Measurements from ENCODE around the gene LRRC43. TPM values are rescaled to one million over a fixed set of nuclear protein-coding genes. Genes with fewer than 3 reads are reported as not detected.

Gene LRRC43
- polyA plus RNA-seq, 1 donor from 2014 or later, result 4.8 TPM

DNA sequence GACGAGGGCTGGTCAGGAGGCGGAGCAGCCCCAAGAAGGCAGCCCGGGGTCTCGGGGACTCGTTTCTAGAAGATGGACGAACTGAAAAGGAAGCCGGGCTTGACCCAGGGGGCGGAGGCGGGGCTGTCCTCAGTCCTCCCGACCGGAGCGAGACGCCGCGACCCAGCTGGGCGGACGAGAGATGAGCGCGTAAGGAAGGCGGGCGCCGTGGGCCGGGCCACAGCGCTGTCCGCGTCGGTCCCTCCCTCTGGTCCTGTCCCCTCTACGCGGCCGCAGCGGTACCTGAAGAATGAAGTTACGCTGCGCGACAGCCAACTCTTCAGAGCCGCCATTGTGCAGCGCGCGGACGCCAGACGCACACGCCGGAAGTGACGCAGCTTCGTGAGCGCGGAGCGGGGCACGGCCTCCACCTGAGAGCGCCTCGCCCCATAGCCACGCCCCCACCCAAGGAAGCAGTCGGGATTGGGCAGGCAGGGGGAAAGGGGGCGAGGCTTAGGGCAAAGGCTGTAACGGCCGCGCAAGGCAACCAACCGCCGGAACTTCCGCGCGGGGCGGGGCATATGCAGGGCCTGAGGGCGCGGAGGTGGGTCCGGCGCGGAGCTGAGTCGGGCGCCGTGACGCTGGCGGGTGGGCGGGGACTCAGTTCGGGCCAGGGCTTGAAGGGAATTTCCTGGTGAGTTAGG is 42.9 kb downstream of the LRRC43 start, which contains the start of gene DIABLO:
Gene DIABLO (minus strand): TSS at position 370 of the 683 bp plus-strand sequence. CDS start 38 bp downstream, at position 332.
- Histone ChIP-seq H2AFZ (ENCODE audit: low read depth, low read length) (peak within 1 kb of the TSS; percentile 67), H3F3A (ENCODE audit: insufficient read depth, low read length, poor library complexity, severe bottlenecking) (no peaks in the 10 kb centered on the region), H3K36me3 (ENCODE audit: insufficient read depth, low read length) (no peaks in the 10 kb centered on the region), H4K20me1 (ENCODE audit: insufficient read depth) (no peaks in the 10 kb centered on the region), H3K9me2 (ENCODE audit: insufficient read depth, low read length) (no peaks in the 10 kb centered on the region), H3K4me2 (ENCODE audit: low read length) (peak within 1 kb of the TSS; percentile 86), H3K4me3 (ENCODE audit: low read length) (peak within 1 kb of the TSS; percentile 83), H3K79me2 (replicated peaks; ENCODE audit: insufficient read depth, low read length) (peaks cover 26% of the 10 kb centered on the region), H3K27me3 (ENCODE audit: insufficient read depth, low read depth, low read length) (no peaks in the 10 kb centered on the region), H3K9ac (ENCODE audit: low read length) (peak within 1 kb of the TSS; percentile 92), H3K9me3 (ENCODE audit: low read length) (no peaks in the 10 kb centered on the region), H3K27ac (ENCODE audit: low read length) (peak within 1 kb of the TSS; percentile 93)
- TF ChIP-seq EZH2 (IDR thresholded peaks at IDR 0.05; ENCODE audit: borderline replicate concordance, insufficient read depth, low read length, poor library complexity, severe bottlenecking) (no peak), RAD21 (conservative IDR thresholded peaks at IDR 0.05) (peak; percentile 24), EP300 (conservative IDR thresholded peaks at IDR 0.05; ENCODE audit: poor library complexity, severe bottlenecking) (peak; percentile 79), POLR2AphosphoS5 (IDR thresholded peaks at IDR 0.05) (peak; percentile 99), MXI1 (conservative IDR thresholded peaks at IDR 0.05; ENCODE audit: poor library complexity, severe bottlenecking) (peak; percentile 50), SMC3 (conservative IDR thresholded peaks at IDR 0.05; ENCODE audit: poor library complexity) (peak; percentile 48), TAF1 (IDR thresholded peaks at IDR 0.05; ENCODE audit: low read depth) (peak; percentile 83)
- TF ChIP-seq, protein P1, sequence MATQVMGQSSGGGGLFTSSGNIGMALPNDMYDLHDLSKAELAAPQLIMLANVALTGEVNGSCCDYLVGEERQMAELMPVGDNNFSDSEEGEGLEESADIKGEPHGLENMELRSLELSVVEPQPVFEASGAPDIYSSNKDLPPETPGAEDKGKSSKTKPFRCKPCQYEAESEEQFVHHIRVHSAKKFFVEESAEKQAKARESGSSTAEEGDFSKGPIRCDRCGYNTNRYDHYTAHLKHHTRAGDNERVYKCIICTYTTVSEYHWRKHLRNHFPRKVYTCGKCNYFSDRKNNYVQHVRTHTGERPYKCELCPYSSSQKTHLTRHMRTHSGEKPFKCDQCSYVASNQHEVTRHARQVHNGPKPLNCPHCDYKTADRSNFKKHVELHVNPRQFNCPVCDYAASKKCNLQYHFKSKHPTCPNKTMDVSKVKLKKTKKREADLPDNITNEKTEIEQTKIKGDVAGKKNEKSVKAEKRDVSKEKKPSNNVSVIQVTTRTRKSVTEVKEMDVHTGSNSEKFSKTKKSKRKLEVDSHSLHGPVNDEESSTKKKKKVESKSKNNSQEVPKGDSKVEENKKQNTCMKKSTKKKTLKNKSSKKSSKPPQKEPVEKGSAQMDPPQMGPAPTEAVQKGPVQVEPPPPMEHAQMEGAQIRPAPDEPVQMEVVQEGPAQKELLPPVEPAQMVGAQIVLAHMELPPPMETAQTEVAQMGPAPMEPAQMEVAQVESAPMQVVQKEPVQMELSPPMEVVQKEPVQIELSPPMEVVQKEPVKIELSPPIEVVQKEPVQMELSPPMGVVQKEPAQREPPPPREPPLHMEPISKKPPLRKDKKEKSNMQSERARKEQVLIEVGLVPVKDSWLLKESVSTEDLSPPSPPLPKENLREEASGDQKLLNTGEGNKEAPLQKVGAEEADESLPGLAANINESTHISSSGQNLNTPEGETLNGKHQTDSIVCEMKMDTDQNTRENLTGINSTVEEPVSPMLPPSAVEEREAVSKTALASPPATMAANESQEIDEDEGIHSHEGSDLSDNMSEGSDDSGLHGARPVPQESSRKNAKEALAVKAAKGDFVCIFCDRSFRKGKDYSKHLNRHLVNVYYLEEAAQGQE (IDR thresholded peaks at IDR 0.05; ENCODE audit: borderline replicate concordance), result peak; percentile 86
- TF ChIP-seq, protein P2, sequence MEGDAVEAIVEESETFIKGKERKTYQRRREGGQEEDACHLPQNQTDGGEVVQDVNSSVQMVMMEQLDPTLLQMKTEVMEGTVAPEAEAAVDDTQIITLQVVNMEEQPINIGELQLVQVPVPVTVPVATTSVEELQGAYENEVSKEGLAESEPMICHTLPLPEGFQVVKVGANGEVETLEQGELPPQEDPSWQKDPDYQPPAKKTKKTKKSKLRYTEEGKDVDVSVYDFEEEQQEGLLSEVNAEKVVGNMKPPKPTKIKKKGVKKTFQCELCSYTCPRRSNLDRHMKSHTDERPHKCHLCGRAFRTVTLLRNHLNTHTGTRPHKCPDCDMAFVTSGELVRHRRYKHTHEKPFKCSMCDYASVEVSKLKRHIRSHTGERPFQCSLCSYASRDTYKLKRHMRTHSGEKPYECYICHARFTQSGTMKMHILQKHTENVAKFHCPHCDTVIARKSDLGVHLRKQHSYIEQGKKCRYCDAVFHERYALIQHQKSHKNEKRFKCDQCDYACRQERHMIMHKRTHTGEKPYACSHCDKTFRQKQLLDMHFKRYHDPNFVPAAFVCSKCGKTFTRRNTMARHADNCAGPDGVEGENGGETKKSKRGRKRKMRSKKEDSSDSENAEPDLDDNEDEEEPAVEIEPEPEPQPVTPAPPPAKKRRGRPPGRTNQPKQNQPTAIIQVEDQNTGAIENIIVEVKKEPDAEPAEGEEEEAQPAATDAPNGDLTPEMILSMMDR (IDR thresholded peaks at IDR 0.05; ENCODE audit: poor library complexity, severe bottlenecking), result no peak

DNA sequence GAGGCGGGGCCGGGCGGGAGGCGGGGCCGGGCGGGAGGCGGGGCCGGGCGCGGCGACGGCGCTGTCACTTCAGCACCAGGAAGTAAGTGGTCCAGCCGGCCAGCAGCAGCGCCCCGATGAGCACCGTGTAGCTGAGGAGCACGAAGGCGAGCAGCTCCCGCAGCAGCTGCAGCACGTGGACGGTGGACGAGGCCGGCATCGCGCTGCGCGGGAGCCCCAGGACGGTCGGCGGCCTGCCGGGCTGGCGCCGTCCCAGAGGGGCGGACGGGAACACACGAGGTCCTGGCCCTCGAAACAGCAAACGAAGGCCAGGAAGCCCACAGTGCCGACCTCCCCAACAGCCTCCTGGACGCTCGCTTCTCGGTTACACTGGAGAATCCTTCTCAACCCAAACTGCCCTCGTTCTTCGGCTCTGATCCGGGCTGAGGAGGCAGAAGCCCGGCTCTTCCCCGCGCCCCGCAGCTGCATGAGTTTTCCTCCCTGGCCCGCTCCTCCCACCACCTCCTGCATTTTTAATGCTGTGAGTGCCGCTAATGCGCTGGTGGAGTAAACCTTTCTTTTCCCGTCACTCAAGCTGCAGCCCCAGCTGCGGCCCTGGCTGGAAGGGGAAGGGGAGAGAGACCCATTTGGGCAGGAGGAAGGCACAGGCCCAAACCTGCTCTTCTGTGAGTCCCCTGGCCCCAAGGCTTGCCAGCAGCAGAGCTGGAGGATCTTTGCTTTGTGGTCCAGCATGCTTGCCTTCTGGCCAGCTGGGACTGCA is 43.6 kb downstream of the LRRC43 start:
- peak overlapping the region; percentile 83 for H3K4me3 ChIP-seq (ENCODE audit: low read length)
- H3K9me3 ChIP-seq (ENCODE audit: low read length), result no peaks in the 10 kb centered on the region
- H3K9me2 ChIP-seq (ENCODE audit: insufficient read depth, low read length), result no peaks in the 10 kb centered on the region
- TF ChIP-seq RAD21 (conservative IDR thresholded peaks at IDR 0.05) (peak; percentile 18), MXI1 (conservative IDR thresholded peaks at IDR 0.05; ENCODE audit: poor library complexity, severe bottlenecking) (peak; percentile 93), SMC3 (conservative IDR thresholded peaks at IDR 0.05; ENCODE audit: poor library complexity) (peak; percentile 48)
- TF ChIP-seq, protein P2 (IDR thresholded peaks at IDR 0.05; ENCODE audit: poor library complexity, severe bottlenecking), result no peak
- H3K4me2 ChIP-seq (ENCODE audit: low read length), result peak overlapping the region; percentile 86
- no peaks in the 10 kb centered on the region for H3K36me3 ChIP-seq (ENCODE audit: insufficient read depth, low read length)
- no peaks in the 10 kb centered on the region for H4K20me1 ChIP-seq (ENCODE audit: insufficient read depth)
- H3K27me3 ChIP-seq (ENCODE audit: insufficient read depth, low read depth, low read length), result no peaks in the 10 kb centered on the region
- H3F3A ChIP-seq (ENCODE audit: insufficient read depth, low read length, poor library complexity, severe bottlenecking), result no peaks in the 10 kb centered on the region
- peak overlapping the region; percentile 68 for H3K27ac ChIP-seq (ENCODE audit: low read length)
- peak overlapping the region; percentile 67 for H3K9ac ChIP-seq (ENCODE audit: low read length)
- H2AFZ ChIP-seq (ENCODE audit: low read depth, low read length), result peak overlapping the region; percentile 51
- peaks cover 22% of the 10 kb centered on the region for H3K79me2 ChIP-seq (replicated peaks; ENCODE audit: insufficient read depth, low read length)

All from neural cell (in vitro differentiated cells).